ENCODE data around the gene FOXA3.

The FOXA3 gene

DNA sequence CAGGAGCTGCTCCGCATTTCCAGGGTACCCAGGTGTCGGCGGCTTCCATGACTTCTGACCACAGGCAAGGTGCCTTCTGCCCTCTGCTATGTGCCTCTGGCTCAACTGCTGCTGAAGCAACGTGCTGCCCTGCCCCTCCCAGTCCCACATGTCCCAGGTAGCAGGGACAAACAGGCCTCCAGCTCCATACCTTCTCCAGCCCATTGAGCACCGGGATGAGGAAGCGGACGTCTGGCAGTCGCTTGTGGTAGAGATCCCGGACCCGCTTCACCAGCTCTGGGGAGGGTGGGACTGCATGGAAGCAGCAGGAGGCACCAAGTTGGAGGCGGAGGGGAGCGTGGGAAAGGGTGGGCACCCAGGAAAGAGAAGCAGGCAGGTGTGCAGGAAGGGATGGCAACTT, 40.9 kb upstream of the FOXA3 start:
- TF ChIP-seq, protein P1, sequence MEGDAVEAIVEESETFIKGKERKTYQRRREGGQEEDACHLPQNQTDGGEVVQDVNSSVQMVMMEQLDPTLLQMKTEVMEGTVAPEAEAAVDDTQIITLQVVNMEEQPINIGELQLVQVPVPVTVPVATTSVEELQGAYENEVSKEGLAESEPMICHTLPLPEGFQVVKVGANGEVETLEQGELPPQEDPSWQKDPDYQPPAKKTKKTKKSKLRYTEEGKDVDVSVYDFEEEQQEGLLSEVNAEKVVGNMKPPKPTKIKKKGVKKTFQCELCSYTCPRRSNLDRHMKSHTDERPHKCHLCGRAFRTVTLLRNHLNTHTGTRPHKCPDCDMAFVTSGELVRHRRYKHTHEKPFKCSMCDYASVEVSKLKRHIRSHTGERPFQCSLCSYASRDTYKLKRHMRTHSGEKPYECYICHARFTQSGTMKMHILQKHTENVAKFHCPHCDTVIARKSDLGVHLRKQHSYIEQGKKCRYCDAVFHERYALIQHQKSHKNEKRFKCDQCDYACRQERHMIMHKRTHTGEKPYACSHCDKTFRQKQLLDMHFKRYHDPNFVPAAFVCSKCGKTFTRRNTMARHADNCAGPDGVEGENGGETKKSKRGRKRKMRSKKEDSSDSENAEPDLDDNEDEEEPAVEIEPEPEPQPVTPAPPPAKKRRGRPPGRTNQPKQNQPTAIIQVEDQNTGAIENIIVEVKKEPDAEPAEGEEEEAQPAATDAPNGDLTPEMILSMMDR (IDR thresholded peaks at IDR 0.05; ENCODE audit: control extremely low read depth, extremely low read depth, low read depth, missing control alignments) = no peak
- ChIA-PET POLR2A (no interaction called here), CTCF (interaction anchor here (1.0 to 2.7 kb wide), 4 partner anchors 14 to 40 kb away, joined by 3 to 9 read pairs (median 5); partner anchors contain the start of genes FOXA3 and SYMPK)
- no peak for DNase-seq (ENCODE audit: extremely low spot score)

DNA sequence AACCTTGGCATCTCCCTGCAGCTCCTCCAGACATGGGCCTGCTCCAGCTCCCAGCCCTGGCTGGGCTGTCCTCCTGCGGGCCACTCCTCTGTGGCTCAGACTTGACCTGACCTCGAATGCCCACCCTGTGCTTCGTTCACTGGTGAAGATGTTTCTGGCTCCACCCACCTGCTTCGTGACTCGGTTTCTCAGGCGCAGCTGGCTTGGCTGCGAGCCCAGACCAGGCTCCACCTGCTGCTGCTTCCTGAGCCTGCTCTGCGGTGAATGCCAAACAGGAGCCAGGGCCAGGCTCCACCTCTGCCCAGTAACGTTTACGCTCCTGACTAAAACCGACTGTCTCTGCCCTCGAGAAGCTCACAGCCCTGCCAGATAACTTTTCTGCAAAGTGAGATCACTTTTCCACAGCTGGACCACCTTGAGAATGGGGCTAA, 40.1 kb upstream of the FOXA3 start:
- TF ChIP-seq, protein P1 (IDR thresholded peaks at IDR 0.05; ENCODE audit: control extremely low read depth, extremely low read depth, low read depth, missing control alignments) = no peak
- ChIA-PET CTCF (interaction anchor here (1.2 to 2.7 kb wide), 6 partner anchors 10 to 45 kb away, joined by 3 to 9 read pairs (median 4); partner anchors contain the start of genes FOXA3 and SYMPK), POLR2A (no interaction called here)
- no peak for DNase-seq (ENCODE audit: extremely low spot score)

DNA sequence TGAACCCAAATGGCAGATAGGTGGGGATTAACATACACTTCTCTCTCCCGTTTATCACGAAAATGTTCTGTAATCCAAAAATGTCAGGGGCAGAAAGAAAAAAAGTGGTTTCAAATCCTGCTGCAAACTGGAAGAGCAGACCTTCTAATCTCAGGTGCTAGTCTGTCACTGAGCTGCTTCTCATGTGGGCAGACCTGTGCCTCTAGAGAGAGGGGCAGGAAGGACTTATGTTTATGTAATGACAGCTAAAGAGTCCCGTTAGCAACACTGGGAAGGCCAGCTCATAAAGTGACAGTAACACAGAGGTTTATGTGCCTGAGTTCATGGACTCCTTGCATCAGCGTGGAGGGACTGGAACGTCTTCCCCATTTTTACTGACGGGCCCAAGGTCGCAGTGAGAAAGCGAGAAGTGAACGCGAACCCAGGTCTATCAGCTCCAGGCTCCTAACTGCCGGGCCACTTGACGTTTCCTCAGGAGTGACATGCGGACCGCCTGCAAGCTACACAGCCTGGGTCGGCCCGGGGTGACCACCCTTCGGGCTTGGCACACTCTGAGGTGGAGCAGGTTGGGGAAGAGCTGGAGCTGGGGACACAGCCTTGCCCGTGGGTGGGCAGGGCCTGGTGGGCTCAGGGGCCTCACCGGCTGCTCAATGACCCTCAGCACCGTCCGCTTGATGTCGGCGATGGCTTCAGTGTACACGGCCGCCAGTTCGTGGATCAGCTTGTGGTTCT, 39.4 kb upstream of the FOXA3 start:
- DNase-seq (ENCODE audit: extremely low spot score) = no peak
- TF ChIP-seq, protein P1 (IDR thresholded peaks at IDR 0.05; ENCODE audit: control extremely low read depth, extremely low read depth, low read depth, missing control alignments) = no peak
- CTCF ChIA-PET = interaction anchor here (1.2 to 6.6 kb wide), 8 partner anchors 7 to 45 kb away, joined by 3 to 63 read pairs (median 4); partner anchors contain the start of genes FOXA3 and SYMPK
- POLR2A ChIA-PET = no interaction called here

DNA sequence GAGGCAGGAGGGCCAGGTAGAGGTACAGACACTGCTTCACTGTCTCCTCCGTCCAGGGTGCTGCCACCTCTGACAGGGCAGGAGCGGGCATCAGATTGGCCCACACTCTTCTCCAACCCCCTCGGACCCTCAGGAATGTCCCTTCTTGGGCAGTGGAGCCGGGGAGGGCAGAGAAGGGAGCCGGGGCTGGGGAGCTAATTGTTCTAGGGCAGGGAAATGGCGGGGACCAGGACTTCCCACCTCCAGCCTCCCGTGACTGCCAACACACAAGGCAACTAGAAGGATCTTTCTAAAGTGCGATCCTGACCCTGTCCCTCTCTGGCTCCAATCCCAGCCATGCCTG, 38.9 kb upstream of the FOXA3 start:
- CTCF ChIA-PET = interaction anchor here (1.2 to 6.6 kb wide), 5 partner anchors 8 to 26 kb away, joined by 3 to 63 read pairs (median 4); no protein-coding TSS in a partner anchor
- TF ChIP-seq, protein P1 (IDR thresholded peaks at IDR 0.05; ENCODE audit: control extremely low read depth, extremely low read depth, low read depth, missing control alignments) = no peak
- POLR2A ChIA-PET = no interaction called here
- no peak for DNase-seq (ENCODE audit: extremely low spot score)

DNA sequence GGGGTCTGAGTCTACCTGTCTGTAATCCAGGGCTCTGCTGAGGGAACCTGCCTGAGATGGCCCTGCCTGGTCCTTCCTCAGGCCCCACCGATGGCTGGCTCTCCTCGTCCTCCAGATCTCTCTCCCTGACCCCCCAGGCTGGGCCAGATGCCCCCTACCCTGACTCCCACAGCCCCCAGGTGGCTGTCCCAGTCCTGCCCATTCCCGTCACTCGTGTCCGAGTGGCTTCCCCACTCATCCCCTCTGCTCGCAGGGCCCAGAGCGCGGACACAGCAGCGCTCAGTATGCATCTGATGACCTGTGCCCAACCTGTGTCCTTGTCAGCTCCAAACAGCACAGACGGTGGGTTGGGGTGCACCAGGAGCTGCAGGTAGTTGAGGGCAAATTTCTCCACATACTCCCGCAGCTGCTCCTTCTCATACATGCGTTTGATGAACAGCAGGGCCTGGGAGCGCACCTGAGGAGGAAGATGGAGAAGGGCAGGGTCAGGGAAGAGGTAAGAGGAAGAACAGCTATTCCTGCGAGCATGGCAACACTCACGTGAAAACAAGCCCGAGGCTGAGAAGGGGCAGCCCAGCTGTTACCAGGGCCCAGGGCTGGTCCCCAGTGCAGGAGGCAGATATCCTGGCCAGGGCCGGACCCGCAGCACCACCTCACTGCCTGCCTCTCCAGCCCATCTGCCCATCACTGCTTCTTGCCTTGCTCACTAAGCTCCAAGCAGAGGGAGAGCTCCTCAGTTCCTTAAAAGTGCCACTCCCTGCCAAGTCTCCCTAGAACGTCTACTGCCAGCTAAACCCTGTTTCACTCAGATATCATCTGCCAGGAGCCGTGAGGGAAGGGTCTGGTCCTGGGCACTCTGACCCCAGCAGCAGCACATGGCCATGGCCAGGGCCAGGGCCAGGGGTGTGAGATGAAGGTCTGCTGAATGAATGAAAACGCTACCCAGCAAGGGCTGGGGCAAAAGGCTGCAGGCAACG, 37.9 kb upstream of the FOXA3 start:
- DNase-seq (ENCODE audit: extremely low spot score) = no peak
- ChIA-PET POLR2A (no interaction called here), CTCF (interaction anchor here (1.1 to 6.6 kb wide), 6 partner anchors 9 to 37 kb away, joined by 3 to 63 read pairs (median 5); no protein-coding TSS in a partner anchor)
- TF ChIP-seq, protein P1 (IDR thresholded peaks at IDR 0.05; ENCODE audit: control extremely low read depth, extremely low read depth, low read depth, missing control alignments) = no peak

DNA sequence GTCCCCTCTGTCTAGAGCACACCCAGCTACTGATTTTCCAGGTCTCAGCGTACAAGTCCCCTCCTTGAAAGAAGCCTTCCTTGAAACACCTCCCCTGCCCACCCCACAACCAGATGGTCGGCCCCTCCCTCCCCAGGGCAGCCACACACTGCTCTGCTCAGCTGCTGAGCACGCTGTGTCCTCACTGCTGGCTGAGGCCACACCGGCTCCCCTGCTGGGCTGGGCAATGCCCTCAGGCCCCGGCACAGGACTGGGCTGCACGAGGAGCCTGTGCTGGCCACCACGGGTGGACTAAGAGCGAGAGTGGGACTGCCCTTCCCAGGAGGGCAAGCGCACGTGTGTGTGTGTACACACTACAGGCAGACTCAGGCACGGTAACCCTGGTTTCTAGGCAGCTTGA, 37.2 kb upstream of the FOXA3 start:
- POLR2A ChIA-PET = no interaction called here
- no peak for DNase-seq (ENCODE audit: extremely low spot score)
- TF ChIP-seq, protein P1 (IDR thresholded peaks at IDR 0.05; ENCODE audit: control extremely low read depth, extremely low read depth, low read depth, missing control alignments) = no peak
- CTCF ChIA-PET = interaction anchor here (1.1 to 6.6 kb wide), 4 partner anchors 10 to 37 kb away, joined by 3 to 63 read pairs (median 6); no protein-coding TSS in a partner anchor

All from GM10248 (cell line).